HG03097 (cell line): ENCODE measurements around the gene ECPAS.
"Not testable (repeated sequence)": the region's sequence is repeated elsewhere in the genome, so short reads cannot be mapped to it uniquely, and the experiment has no call there.

ENCODE experiments used
- ATAC-seq: cut with Tn5 transposase; IDR thresholded peaks from one replicate; pipeline ENCODE4 v1.9.1; 2021; ENCODE audit not compliant: unreplicated experiment, low FRiP score

ECPAS gene

GRCh38 chr9:111352545-111352944, 131.6 kb downstream of the ECPAS start:
- no peak for ATAC-seq

GRCh38 chr9:111350556-111350955, 133.6 kb downstream of the ECPAS start:
- ATAC-seq = no peak

- no peak for ATAC-seq
Measured at GRCh38 chr9:111349766-111350165, 134.4 kb downstream of the ECPAS start.

- no peak for ATAC-seq
Measured at GRCh38 chr9:111348821-111349271, 135.3 kb downstream of the ECPAS start.

GRCh38 chr9:111334318-111334863, 149.8 kb downstream of the ECPAS start:
- ATAC-seq = not testable (repeated sequence)

- no peak for ATAC-seq
Measured at GRCh38 chr9:111330124-111330523, 154.1 kb downstream of the ECPAS start, which contains the start of gene OR2K2. TSS of gene OR2K2 (minus strand) at chr9:111330224. CDS start at chr9:111328433, 1,791 bp downstream.

GRCh38 chr9:111320631-111321030, 163.6 kb downstream of the ECPAS start:
- no peak for ATAC-seq

- ATAC-seq = no peak
Measured at GRCh38 chr9:111316796-111317195, 167.4 kb downstream of the ECPAS start.
